Pancreas (tissue), 10 donors: ENCODE results near the gene UQCC3. TPM values are rescaled to one million over a fixed set of nuclear protein-coding genes. Genes with fewer than 3 reads are reported as not detected.
A peak's percentile ranks its signal among the peaks of the same experiment; 100 is the strongest.

Experiments
- ATAC-seq, 4 donors: fragments of 200-7000 bp; cut with Tn5 transposase; one replicate each; pipeline versions ENCODE4 v1.8.0 to v1.9.1; 2020; ENCODE audit warnings: mild to moderate bottlenecking in 4 of 4, moderate library complexity in 4 of 4
- DNase-seq, 6 donors: peaks; one replicate each; pipeline ENCODE4 v3.0.0-alpha.2; 2020
- FAIRE-seq: peaks from 2 replicates; lab custom pipeline; 2012; peaks lifted over from hg19 to GRCh38; lab: Jason Lieb, UNC
- H3K27ac ChIP-seq, 4 donors: fragments of 200-600 bp; sonication (generic); 1 replicate in 3 of 4; 2 replicates in 1 of 4; pipeline versions ENCODE4 v1.5.0 to v1.8.0; 2020
- H3K27me3 ChIP-seq, 4 donors: fragments of 200-600 bp; one replicate each; pipeline ENCODE4 v1.8.0; 2021
- H3K36me3 ChIP-seq, 3 donors: fragments of 200-600 bp; sonication (generic) in 1 of 3; one replicate each; pipeline versions ENCODE4 v1.5.0 to v1.8.0; 2020 to 2021
- H3K4me1 ChIP-seq, 3 donors: fragments of 200-600 bp; one replicate each; pipeline ENCODE4 v1.8.0; 2021
- H3K4me3 ChIP-seq, 4 donors: fragments of 200-600 bp; sonication (generic) in 2 of 4; one replicate each; pipeline versions ENCODE4 v1.5.0 to v1.8.0; 2020 to 2021
- H3K9me3 ChIP-seq, 4 donors: fragments of 200-600 bp; one replicate each; pipeline ENCODE4 v1.8.0; 2021
- CTCF ChIP-seq, 4 donors: fragments of 200-600 bp; sonication (generic) in 3 of 4; IDR thresholded peaks; one replicate each; pipeline versions ENCODE4 v1.5.0 to v1.8.0; 2021; ENCODE audit warnings: antibody characterized with exemption in 4 of 4
- WGBS, 2 donors: extraction: QIAGEN DNeasy Blood & Tissue Kit; methylation state at CpG; one replicate each; pipeline ENCODE4 v1.1.7; 2013; 5-methylcytosine and 5-hydroxymethylcytosine counted together
- intact Hi-C, 3 donors: fragments of 100-400 bp; cut with DNase I; formaldehyde crosslinking; loops; one replicate each; pipeline versions ENCODE4 v1.11.1 to v1.14.2; 2022
- polyA plus RNA-seq, 2 donors: library from polyadenylated mRNA; stranded (reverse); fragments of 200-250 nt; gene quantifications; one replicate each; pipeline ENCODE4 v1.2.3, GENCODE V29; 2013
- total RNA-seq, 6 donors: library from RNA; stranded (reverse); fragmentation: NEBNext Ultra II Directional in 4 of 6; extraction: Animal tissue kit (Norgen Biotek cat#: 25700) in 4 of 6; gene quantifications; one replicate each; pipeline versions ENCODE4 v1.2.1 to v1.2.4, GENCODE V29; 2021 to 2023
- donor health status: healthy with polysubstance abuse.
- donor health status: DM: no; HTN: no; CAD: no; lungs with moderate emphysema.
- donor health status: DM: no; HTN: no; CAD: no.
- donor health status: control.
- donor health status: control.
- donor health status: Bipolar disorder and iron deficiency.
- donor health status: DM: yes; HTN: yes; CAD: no.
- donor health status: DM: no; HTN: no; CAD: no.
- donor health status: DM: no; HTN: no; CAD: no.
- donor health status: DM: yes; HTN: yes; CAD: no.

UQCC3 gene
- total and polyA plus RNA-seq, 8 donors, result 3.2 to 17.3 (median 4.1) TPM

DNA sequence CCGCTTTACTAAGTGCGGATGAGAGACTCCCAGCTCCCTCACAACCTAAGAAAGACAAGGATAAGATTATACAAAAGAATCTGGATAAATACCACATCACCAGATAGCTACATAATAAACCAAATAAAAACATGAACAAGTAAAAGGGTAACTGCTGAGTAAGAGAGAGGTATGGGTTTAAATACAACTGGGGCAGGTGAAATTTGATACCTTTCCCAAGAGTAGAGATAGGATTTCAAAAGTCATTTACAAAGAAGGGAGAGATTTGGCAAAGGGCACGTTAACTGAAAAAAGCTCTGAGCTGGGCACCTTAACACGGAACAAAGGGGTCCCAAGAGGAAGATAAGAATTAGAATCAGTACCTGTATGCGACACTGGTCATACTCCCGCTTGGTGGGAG is 5.7 kb downstream of the UQCC3 start:
- DNase-seq, result no peak
- no peaks in the 10 kb centered on the region for H3K27me3 ChIP-seq
- no peaks in the 10 kb centered on the region for H3K9me3 ChIP-seq
- TF ChIP-seq CTCF (IDR thresholded peaks at IDR 0.05), result no peak
- H3K4me3 ChIP-seq, result no peak overlapping the region
- FAIRE-seq, result no peak
- no peak for ATAC-seq
- no peak overlapping the region for H3K27ac ChIP-seq
- H3K4me1 ChIP-seq, result peaks cover 11 to 23% (median 23%) of the 10 kb centered on the region in 3 donors
- WGBS, 2 donors, result 62 to 67% methylated on average over 6 of the region's 6 CpGs
- intact Hi-C loops, result no loop called here
- peaks cover 0 to 4% (median 0%) of the 10 kb centered on the region in 3 donors for H3K36me3 ChIP-seq

GRCh38 chr11:62677714-62678113 is 6.2 kb downstream of the UQCC3 start:
- Histone ChIP-seq H3K4me1 (peaks cover 9 to 21% (median 20%) of the 10 kb centered on the region in 3 donors), H3K36me3 (peaks cover 0 to 4% (median 0%) of the 10 kb centered on the region in 3 donors), H3K4me3 (peak overlapping the region in 2 of 4 donors; percentile 94 to 97), H3K27me3 (no peaks in the 10 kb centered on the region), H3K27ac (no peak overlapping the region), H3K9me3 (no peaks in the 10 kb centered on the region)
- 64 to 72% methylated on average over 15 of the region's 15 CpGs for WGBS, 2 donors
- no peak for TF ChIP-seq CTCF (IDR thresholded peaks at IDR 0.05)
- FAIRE-seq (no peak), DNase-seq (no peak), ATAC-seq (no peak)
- intact Hi-C loops, result no loop called here

DNA sequence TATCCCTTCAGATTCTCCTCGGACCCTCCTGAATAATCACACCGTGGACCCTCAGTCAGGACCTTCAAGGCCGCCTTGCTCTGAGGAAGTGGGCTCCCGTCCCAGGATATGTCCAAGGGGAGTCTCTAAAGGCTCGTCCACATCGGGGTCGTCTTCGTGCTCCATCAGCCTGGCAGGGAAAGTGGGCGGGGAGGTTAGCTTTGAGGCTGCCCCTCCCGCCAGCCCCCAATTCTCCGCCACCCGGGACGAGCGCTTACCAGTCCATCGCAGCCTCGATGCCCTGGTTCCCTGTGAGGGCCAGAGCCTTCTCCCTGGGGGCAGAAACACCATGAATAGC is 6.9 kb downstream of the UQCC3 start:
- peak overlapping the region; percentile 40 to 87 (median 74) for H3K27ac ChIP-seq
- FAIRE-seq, result no peak
- DNase-seq, result no peak
- no peaks in the 10 kb centered on the region for H3K27me3 ChIP-seq
- peaks cover 0 to 4% (median 0%) of the 10 kb centered on the region in 3 donors for H3K36me3 ChIP-seq
- no peaks in the 10 kb centered on the region for H3K9me3 ChIP-seq
- 1% methylated on average over 16 of the region's 16 CpGs for WGBS, 2 donors
- no peak for TF ChIP-seq CTCF (IDR thresholded peaks at IDR 0.05)
- H3K4me1 ChIP-seq, result peaks cover 2 to 14% (median 13%) of the 10 kb centered on the region in 3 donors
- ATAC-seq, result peak in 1 of 4 donors; percentile 5
- intact Hi-C loops, result no loop called here
- peak overlapping the region; percentile 68 to 98 (median 96) for H3K4me3 ChIP-seq

DNA sequence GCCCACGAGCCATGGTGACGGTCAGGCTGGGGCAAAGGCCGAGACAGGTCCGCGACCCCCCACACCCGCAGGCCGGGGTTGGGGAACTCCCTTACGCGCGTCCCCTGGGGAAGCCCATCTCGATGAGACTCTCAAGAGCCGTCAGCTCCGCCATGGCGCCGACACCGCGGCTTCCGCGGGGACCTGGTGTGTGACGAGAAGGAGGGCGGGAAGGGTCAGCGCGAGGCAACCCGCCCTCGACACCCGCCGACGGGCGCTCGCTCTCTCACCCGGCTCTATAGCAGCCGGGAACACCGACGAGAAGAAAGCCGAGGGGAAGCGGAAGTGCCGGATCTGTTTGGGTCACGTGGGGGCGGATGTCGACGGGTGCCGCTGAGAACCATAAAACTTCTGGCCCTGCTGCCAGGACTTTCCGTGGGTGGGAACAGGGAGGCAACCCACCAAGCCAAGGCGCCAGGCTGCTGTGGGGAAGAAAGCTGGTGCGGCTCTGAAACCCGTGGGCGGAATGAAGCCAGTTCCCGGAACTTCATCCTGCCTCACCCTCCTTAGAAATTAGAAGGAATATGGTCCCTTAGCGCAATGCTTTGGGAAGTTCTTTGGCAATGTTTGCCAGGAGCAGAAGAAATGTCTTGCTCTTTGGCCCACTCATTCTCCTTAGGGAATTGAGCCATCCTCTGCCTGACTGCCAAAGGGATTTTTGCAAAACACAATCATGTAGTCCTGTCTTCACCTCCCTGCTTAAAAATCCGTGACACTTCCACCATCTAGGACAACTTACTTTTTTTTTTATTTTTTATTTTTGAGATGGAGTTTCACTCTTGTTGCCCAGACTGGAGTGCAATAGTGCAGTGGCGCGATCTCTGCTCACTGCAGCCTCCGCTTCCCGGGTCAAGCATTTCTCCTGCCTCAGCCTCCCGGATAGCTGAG is 7.6 kb downstream of the UQCC3 start, which contains the start of gene UBXN1:
TSS of gene UBXN1 (minus strand) at position 304 of the 927 bp plus-strand sequence. CDS start at position 154, 150 bp downstream.
- H3K27ac ChIP-seq, result peak within 1 kb of the TSS; percentile 40 to 87 (median 74)
- intact Hi-C loops, result no loop called here
- DNase-seq, result peak; percentile 79 to 91 (median 84)
- H3K27me3 ChIP-seq, result no peaks in the 10 kb centered on the region
- TF ChIP-seq CTCF (IDR thresholded peaks at IDR 0.05), result no peak
- peak within 1 kb of the TSS; percentile 68 to 98 (median 96) for H3K4me3 ChIP-seq
- H3K9me3 ChIP-seq, result no peaks in the 10 kb centered on the region
- peaks cover 0 to 13% (median 12%) of the 10 kb centered on the region in 3 donors for H3K4me1 ChIP-seq
- peak; percentile 86 to 92 (median 90) for ATAC-seq
- WGBS, 2 donors, result 5 to 7% methylated on average over 55 of the region's 55 CpGs
- FAIRE-seq, result no peak
- peaks cover 0 to 4% (median 0%) of the 10 kb centered on the region in 3 donors for H3K36me3 ChIP-seq
